H1 (cell line): ENCODE measurements around the gene SUSD6. TPM values are rescaled to one million over a fixed set of nuclear protein-coding genes. Genes with fewer than 3 reads are reported as not detected.

ENCODE experiments used
- CBX8 ChIP-seq: fragments of 300-800, 300-1000 bp; sonication (generic); IDR thresholded peaks from 2 replicates; pipeline ENCODE4 v1.7.1; 2016; ENCODE audit warnings: low read depth, low read length, borderline replicate concordance
- EGR1 ChIP-seq: IDR thresholded peaks from 2 replicates; pipeline ENCODE4 v1.6.1; 2011; ENCODE audit warnings: low read depth, low read length, borderline replicate concordance
- SUZ12 ChIP-seq: fragments of 200-600 bp; sonication (generic); IDR thresholded peaks from 2 replicates; pipeline ENCODE4 v1.6.1; 2012; ENCODE audit warnings: mild to moderate bottlenecking, inconsistent platforms, low read length, moderate library complexity, mixed read lengths
- TBP ChIP-seq: IDR thresholded peaks from 2 replicates; pipeline ENCODE4 v1.6.1; 2011; ENCODE audit warnings: low read depth, low read length, improper control_type of control experiment
- TCF12 ChIP-seq: IDR thresholded peaks from 2 replicates; pipeline ENCODE4 v1.6.1; 2011; ENCODE audit warnings: low read depth, mild to moderate bottlenecking, low read length
- polyA plus RNA-seq, 7 experiments: library from polyadenylated mRNA; depleted of rRNA in 3 of 7; stranded (reverse) in 5 of 7; unstranded in 2 of 7; fragments of >200 nt in 5 of 7; fragments of 200-250 nt in 2 of 7; gene quantifications; 1 replicate in 5 of 7; 2 replicates in 1 of 7; 4 replicates in 1 of 7; pipeline versions ENCODE4 v1.2.1 to v1.2.3, GENCODE V29; 2011 to 2013; ENCODE audit warnings: missing spikeins in 2 of 7, mixed read lengths in 2 of 7
- total RNA-seq: library from RNA; stranded (reverse); fragmentation: NEBNext Ultra II Directional; extraction: Animal tissue kit (Norgen Biotek cat#: 25700); gene quantifications from 2 replicates; pipeline ENCODE4 v1.2.1, GENCODE V29; 2021
- TF ChIP-seq, protein P1 (sequence below): IDR thresholded peaks from 2 replicates; pipeline ENCODE4 v1.6.1; 2012; ENCODE audit warnings: low read length, inconsistent platforms
- TF ChIP-seq, protein P2 (sequence below): IDR thresholded peaks from 2 replicates; pipeline ENCODE4 v1.6.1; 2012; ENCODE audit warnings: inconsistent platforms

The SUSD6 gene
- total and polyA plus RNA-seq, 2 of the 8 experiments (the other 6 are each of a cell fraction or from before 2014, with no cell fraction given) = 3.0 to 3.8 TPM

DNA sequence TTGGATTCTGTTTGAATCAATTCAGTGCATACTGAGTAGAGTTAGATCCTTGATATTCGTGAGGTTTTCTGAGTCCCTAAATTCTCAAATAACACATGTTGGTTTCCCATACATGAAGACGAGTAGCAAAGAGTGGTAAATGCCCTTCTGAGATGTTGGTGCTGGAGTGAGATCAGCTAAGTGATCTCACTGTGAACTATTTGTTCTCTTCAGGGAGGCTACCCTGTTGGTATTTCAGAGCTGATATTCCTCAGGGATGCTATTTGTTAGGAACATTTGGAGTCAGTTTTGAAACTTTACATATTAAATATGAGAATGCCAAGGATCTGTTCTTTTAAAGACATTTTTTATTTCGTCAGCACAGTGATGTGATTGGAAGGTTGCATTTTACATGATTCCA, 54.7 kb downstream of the SUSD6 start (continued):
- TF ChIP-seq, protein P1, sequence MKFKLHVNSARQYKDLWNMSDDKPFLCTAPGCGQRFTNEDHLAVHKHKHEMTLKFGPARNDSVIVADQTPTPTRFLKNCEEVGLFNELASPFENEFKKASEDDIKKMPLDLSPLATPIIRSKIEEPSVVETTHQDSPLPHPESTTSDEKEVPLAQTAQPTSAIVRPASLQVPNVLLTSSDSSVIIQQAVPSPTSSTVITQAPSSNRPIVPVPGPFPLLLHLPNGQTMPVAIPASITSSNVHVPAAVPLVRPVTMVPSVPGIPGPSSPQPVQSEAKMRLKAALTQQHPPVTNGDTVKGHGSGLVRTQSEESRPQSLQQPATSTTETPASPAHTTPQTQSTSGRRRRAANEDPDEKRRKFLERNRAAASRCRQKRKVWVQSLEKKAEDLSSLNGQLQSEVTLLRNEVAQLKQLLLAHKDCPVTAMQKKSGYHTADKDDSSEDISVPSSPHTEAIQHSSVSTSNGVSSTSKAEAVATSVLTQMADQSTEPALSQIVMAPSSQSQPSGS = no peak
- TF ChIP-seq, protein P2, sequence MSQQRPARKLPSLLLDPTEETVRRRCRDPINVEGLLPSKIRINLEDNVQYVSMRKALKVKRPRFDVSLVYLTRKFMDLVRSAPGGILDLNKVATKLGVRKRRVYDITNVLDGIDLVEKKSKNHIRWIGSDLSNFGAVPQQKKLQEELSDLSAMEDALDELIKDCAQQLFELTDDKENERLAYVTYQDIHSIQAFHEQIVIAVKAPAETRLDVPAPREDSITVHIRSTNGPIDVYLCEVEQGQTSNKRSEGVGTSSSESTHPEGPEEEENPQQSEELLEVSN = no peak
- TF ChIP-seq CBX8 = no peak
- TF ChIP-seq EGR1 = no peak
- TF ChIP-seq TBP = no peak
- TF ChIP-seq SUZ12 = no peak
- no peak for TF ChIP-seq TCF12
- TF ChIP-seq, all 59 proteins: peak for 0
